A549 (cell line): ENCODE data around the gene CMTM7. TPM values are rescaled to one million over a fixed set of nuclear protein-coding genes. Genes with fewer than 3 reads are reported as not detected.

Source experiments
- ATAC-seq, 2 experiments: fragments of 200-7000 bp in 1 of 2; fragments of >200 bp in 1 of 2; cut with Nextera tagmentation in 1 of 2; cut with Tn5 transposase in 1 of 2; 3 replicates each; pipeline versions ENCODE4 v1.8.0 to v1.9.1; 2018 to 2020; ENCODE audit warnings: mild to moderate bottlenecking in 1 of 2, moderate library complexity in 1 of 2
- CTCF ChIA-PET: fragments of 300-600 bp; sonication (Branson Sonifier 250); formaldehyde crosslinking; extraction: SDS; loops from one replicate; lab custom pipeline; 2021; ENCODE audit warnings: antibody characterized with exemption, inconsistent platforms; lab: Yijun Ruan, JAX
- POLR2A ChIA-PET: fragments of 350-600 bp; formaldehyde crosslinking; extraction: SDS; loops from one replicate; lab custom pipeline; 2021; ENCODE audit warnings: antibody characterized with exemption, inconsistent platforms; lab: Yijun Ruan, JAX
- DNase-seq, 2 experiments: peaks; one replicate each; pipeline versions ENCODE4 v3.0.0 to v3.0.0-alpha.2; 2011 to 2016; ENCODE audit warnings: low read depth in 1 of 2, low spot score in 1 of 2
- FAIRE-seq: peaks from 2 replicates; lab custom pipeline; 2011; peaks lifted over from hg19 to GRCh38; lab: Jason Lieb, UNC
- H3K27ac ChIP-seq, 2 experiments: fragments of >200 bp; sonication (Bioruptor Twin); formaldehyde crosslinking; 3 replicates each; pipeline ENCODE4 v1.5.1; 2016 to 2017
- H3K4me1 ChIP-seq: fragments of >200 bp; sonication (Bioruptor Twin); formaldehyde crosslinking; 3 replicates; pipeline ENCODE4 v1.6.1; 2016
- H3K4me2 ChIP-seq: fragments of >200 bp; sonication (Bioruptor Twin); formaldehyde crosslinking; 3 replicates; pipeline ENCODE4 v1.6.1; 2016
- H3K4me3 ChIP-seq: fragments of >200 bp; sonication (Bioruptor Twin); formaldehyde crosslinking; 3 replicates; pipeline ENCODE4 v1.5.1; 2016
- H3K9me3 ChIP-seq: fragments of >200 bp; sonication (Bioruptor Twin); formaldehyde crosslinking; 3 replicates; pipeline ENCODE4 v1.6.1; 2016
- BHLHE40 ChIP-seq: IDR thresholded peaks from 2 replicates; pipeline ENCODE4 v1.6.1; 2012; ENCODE audit warnings: low read depth, low read length, inconsistent platforms
- CHD4 ChIP-seq: fragments of 200-600 bp; sonication (generic); IDR thresholded peaks from 2 replicates; pipeline ENCODE4 v1.6.1; 2016; ENCODE audit warnings: antibody characterized with exemption, mild to moderate bottlenecking, borderline replicate concordance
- EP300 ChIP-seq, 2 experiments: fragments of >200 bp; sonication (Bioruptor Twin); formaldehyde crosslinking; IDR thresholded peaks; 2 replicates in 1 of 2; 3 replicates in 1 of 2; pipeline ENCODE4 v1.6.1; 2016 to 2017
- FOXS1 ChIP-seq: fragments of 250-450 bp; sonication (Bioruptor Pico); IDR thresholded peaks from 2 replicates; pipeline ENCODE4 v1.5.0; 2020; ENCODE audit warnings: mild to moderate bottlenecking, moderate library complexity
- HDAC2 ChIP-seq: fragments of 200-600 bp; sonication (generic); IDR thresholded peaks from 2 replicates; pipeline ENCODE4 v1.6.1; 2016
- HOXB5 ChIP-seq: fragments of 250-450 bp; sonication (Bioruptor Pico); IDR thresholded peaks from 2 replicates; pipeline ENCODE4 v1.5.0; 2020; ENCODE audit warnings: mild to moderate bottlenecking, moderate library complexity
- POLR2A ChIP-seq: IDR thresholded peaks from 2 replicates; pipeline ENCODE4 v1.6.1; 2012; ENCODE audit warnings: mild to moderate bottlenecking, low read length
- RCOR1 ChIP-seq: fragments of 150-350 bp; IDR thresholded peaks from 2 replicates; pipeline ENCODE4 v1.6.1; 2014; ENCODE audit warnings: antibody characterized with exemption, low read length, low read depth
- RNF2 ChIP-seq: fragments of 200-600 bp; sonication (generic); IDR thresholded peaks from 2 replicates; pipeline ENCODE4 v1.6.1; 2016; ENCODE audit warnings: low read depth, mild to moderate bottlenecking, antibody characterized with exemption, moderate library complexity, borderline replicate concordance
- WGBS: methylation state at CpG from one replicate; pipeline ENCODE4 v1.1.6; 2017; ENCODE audit errors: missing lambda C conversion rate; 5-methylcytosine and 5-hydroxymethylcytosine counted together
- polyA plus RNA-seq, 4 experiments: library from polyadenylated mRNA; depleted of rRNA in 3 of 4; stranded (reverse); fragments of >200 nt; fragmentation: RNase III in 1 of 4; extraction: RNeasy Plus Mini Kit Qiagen cat#74134 plus additional on column Dnase treatment in 1 of 4; gene quantifications; 2 replicates in 3 of 4; 3 replicates in 1 of 4; pipeline ENCODE4 v1.2.3, GENCODE V29; 2011 to 2017
- TF ChIP-seq, protein P1 (sequence below): fragments of 200-600 bp; sonication (generic); IDR thresholded peaks from 2 replicates; pipeline ENCODE4 v1.6.1; 2016; ENCODE audit warnings: antibody characterized with exemption, mild to moderate bottlenecking, moderate library complexity
- TF ChIP-seq, protein P2 (sequence below): fragments of 250-450 bp; sonication (Bioruptor Pico); IDR thresholded peaks from 2 replicates; pipeline ENCODE4 v1.5.0; 2020; ENCODE audit warnings: low read depth, mild to moderate bottlenecking, moderate library complexity
- TF ChIP-seq, protein P3 (sequence below): IDR thresholded peaks from 2 replicates; pipeline ENCODE4 v1.6.1; 2012; ENCODE audit warnings: low read depth, borderline replicate concordance
- TF ChIP-seq, protein P4 (sequence below): IDR thresholded peaks from 2 replicates; pipeline ENCODE4 v1.6.1; 2012

The CMTM7 gene
- polyA plus RNA-seq, 2 of the 4 experiments (the other 2 are of a cell fraction), result 14.2 to 18.7 TPM

DNA sequence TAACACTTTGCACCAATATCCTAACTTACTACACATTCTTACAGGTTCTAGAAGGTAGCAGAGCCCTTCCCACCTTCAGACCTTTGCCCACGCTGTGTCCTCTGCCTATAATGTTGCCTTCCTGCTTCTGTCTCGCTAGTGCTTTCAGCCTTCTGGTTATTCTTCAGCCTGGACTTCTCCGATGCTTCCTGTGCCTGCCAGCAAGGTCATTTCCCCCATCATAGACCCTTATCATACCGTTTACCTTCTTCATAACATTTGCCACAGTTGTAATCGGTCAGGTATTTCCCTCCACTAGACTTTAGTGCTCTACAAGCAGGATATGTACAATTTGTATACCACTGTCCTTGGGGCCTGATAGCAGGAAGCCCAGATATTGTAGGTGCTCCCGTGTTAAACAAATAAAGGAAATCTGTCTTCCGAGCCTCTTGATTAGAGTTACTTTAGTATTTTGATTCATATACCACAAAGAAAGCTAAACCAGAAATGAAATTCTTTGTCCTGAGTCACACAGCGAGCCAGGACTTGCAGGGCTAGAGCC lies 35.8 kb upstream of the CMTM7 start (continued):
- TF ChIP-seq RNF2 (no peak), FOXS1 (CRISPR knock-in tag) (no peak), EP300 (IDR thresholded peaks at IDR 0.05) (no peak), CHD4 (no peak)

DNA sequence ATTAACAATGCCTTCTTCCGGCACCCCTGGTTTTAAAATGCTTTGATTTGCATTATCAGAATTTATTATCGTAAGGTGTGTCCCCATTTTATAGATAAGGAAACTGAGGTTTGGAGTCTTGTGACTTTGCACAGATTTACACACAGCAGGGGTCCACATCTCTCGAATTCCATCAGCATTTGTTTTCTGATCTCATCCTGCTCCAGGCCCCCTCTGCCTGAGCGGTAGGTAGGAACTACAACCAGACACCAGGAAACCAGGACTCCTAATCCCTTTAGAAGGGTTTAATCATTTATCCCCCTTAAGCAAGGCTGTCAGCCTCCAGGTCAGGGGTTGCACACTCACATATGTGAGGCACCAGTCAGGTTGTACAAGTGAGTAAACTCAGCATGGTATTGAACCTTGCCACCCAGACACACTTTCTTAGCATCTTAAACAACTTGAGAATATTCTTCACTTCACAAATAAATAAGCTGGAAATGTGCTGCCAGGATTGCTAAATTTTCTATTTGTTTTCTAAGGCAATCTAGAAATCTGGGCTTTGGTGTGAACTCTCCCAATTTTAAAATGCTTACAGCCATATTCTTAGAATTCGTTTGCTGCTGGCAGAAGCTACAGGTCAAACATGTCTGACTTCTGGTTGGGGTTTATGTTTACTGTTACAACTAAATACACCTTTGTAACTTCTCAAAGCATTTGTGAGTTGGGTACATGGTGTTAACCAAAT lies 31.7 kb upstream of the CMTM7 start:
- FAIRE-seq (no peak), DNase-seq (peak; percentile 15 to 22), ATAC-seq (peak in 1 of 2 experiments; percentile 51; a peak in 2 of 6 replicates)
- TF ChIP-seq, protein P1, sequence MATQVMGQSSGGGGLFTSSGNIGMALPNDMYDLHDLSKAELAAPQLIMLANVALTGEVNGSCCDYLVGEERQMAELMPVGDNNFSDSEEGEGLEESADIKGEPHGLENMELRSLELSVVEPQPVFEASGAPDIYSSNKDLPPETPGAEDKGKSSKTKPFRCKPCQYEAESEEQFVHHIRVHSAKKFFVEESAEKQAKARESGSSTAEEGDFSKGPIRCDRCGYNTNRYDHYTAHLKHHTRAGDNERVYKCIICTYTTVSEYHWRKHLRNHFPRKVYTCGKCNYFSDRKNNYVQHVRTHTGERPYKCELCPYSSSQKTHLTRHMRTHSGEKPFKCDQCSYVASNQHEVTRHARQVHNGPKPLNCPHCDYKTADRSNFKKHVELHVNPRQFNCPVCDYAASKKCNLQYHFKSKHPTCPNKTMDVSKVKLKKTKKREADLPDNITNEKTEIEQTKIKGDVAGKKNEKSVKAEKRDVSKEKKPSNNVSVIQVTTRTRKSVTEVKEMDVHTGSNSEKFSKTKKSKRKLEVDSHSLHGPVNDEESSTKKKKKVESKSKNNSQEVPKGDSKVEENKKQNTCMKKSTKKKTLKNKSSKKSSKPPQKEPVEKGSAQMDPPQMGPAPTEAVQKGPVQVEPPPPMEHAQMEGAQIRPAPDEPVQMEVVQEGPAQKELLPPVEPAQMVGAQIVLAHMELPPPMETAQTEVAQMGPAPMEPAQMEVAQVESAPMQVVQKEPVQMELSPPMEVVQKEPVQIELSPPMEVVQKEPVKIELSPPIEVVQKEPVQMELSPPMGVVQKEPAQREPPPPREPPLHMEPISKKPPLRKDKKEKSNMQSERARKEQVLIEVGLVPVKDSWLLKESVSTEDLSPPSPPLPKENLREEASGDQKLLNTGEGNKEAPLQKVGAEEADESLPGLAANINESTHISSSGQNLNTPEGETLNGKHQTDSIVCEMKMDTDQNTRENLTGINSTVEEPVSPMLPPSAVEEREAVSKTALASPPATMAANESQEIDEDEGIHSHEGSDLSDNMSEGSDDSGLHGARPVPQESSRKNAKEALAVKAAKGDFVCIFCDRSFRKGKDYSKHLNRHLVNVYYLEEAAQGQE, result no peak
- TF ChIP-seq HDAC2 (no peak), RCOR1 (no peak), HOXB5 (CRISPR knock-in tag) (no peak), RNF2 (no peak), BHLHE40 (no peak), POLR2A (no peak)
- TF ChIP-seq, protein P2, sequence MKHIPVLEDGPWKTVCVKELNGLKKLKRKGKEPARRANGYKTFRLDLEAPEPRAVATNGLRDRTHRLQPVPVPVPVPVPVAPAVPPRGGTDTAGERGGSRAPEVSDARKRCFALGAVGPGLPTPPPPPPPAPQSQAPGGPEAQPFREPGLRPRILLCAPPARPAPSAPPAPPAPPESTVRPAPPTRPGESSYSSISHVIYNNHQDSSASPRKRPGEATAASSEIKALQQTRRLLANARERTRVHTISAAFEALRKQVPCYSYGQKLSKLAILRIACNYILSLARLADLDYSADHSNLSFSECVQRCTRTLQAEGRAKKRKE (CRISPR knock-in tag), result no peak
- TF ChIP-seq, protein P3, sequence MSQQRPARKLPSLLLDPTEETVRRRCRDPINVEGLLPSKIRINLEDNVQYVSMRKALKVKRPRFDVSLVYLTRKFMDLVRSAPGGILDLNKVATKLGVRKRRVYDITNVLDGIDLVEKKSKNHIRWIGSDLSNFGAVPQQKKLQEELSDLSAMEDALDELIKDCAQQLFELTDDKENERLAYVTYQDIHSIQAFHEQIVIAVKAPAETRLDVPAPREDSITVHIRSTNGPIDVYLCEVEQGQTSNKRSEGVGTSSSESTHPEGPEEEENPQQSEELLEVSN, result no peak
- TF ChIP-seq, protein P4, sequence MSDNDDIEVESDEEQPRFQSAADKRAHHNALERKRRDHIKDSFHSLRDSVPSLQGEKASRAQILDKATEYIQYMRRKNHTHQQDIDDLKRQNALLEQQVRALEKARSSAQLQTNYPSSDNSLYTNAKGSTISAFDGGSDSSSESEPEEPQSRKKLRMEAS, result no peak
- 0 out of 3 replicates have a peak, but pooled peaks cover 4% of the 10 kb centered on the region for H3K4me1 ChIP-seq
- CTCF ChIA-PET, result interaction anchor here (4.1 kb wide), 1 partner anchor 15 kb away, joined by 21 read pairs; no protein-coding TSS in a partner anchor
- WGBS, result 67% methylated on average over 5 of the region's 5 CpGs
- H3K9me3 ChIP-seq, result no peaks in the 10 kb centered on the region
- H3K27ac ChIP-seq, result no peak overlapping the region
- POLR2A ChIA-PET, result no interaction called here
- no peak overlapping the region for H3K4me3 ChIP-seq
- H3K4me2 ChIP-seq, result no peak overlapping the region

DNA sequence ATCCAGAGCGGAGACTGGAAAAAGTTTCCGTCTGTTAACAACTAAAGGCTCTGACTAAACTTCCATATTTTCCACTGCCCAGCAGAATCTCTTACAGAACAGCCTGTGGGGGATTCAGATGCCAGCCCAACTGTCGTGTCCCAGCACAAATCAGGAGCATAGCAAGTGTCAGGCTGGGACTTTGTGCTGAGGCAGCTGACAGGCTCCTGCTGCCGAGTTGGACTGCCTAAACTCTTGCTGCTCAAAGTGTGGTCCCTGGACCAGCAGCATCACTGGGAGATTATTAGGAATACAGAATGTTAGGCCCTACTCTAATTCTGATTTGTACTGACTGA lies 31.2 kb upstream of the CMTM7 start:
- no peak for TF ChIP-seq FOXS1 (CRISPR knock-in tag)
- Histone ChIP-seq H3K4me1 (0 out of 3 replicates have a peak, but pooled peaks cover 4% of the 10 kb centered on the region), H3K9me3 (no peaks in the 10 kb centered on the region), H3K4me2 (no peak overlapping the region), H3K27ac (no peak overlapping the region), H3K4me3 (no peak overlapping the region)
- ChIA-PET CTCF (interaction anchor here (4.1 kb wide), 1 partner anchor 14 kb away, joined by 21 read pairs; no protein-coding TSS in a partner anchor), POLR2A (no interaction called here)
- no peak for FAIRE-seq
- no peak; a peak in 1 of 6 replicates for ATAC-seq
- 73% methylated on average over 4 of the region's 4 CpGs for WGBS
- no peak for DNase-seq
